GM10248 (cell line): Measurements from ENCODE around the gene OR10H3.
"Not testable (repeated sequence)": the region's sequence is repeated elsewhere in the genome, so short reads cannot be mapped to it uniquely, and the experiment has no call there.

ENCODE experiments used
- CTCF ChIA-PET: fragments of 300-600 bp; sonication (Branson Sonifier 250); formaldehyde crosslinking; extraction: SDS; loops from one replicate; lab custom pipeline; 2021; ENCODE audit warnings: antibody characterized with exemption; lab: Yijun Ruan, JAX
- POLR2A ChIA-PET: fragments of 350-650 bp; sonication (Branson Sonifier 250); formaldehyde crosslinking; extraction: SDS; loops from one replicate; lab custom pipeline; 2020; ENCODE audit warnings: antibody characterized with exemption; lab: Yijun Ruan, JAX
- DNase-seq: peaks from one replicate; pipeline ENCODE4 v3.0.0; 2012; ENCODE audit errors: extremely low spot score
- CTCF ChIP-seq: IDR thresholded peaks from 2 replicates; pipeline ENCODE4 v1.5.1; 2012; ENCODE audit warnings: mild to moderate bottlenecking, low read depth; ENCODE audit errors: extremely low read depth, missing control alignments, control extremely low read depth

OR10H3 gene

GRCh38 chr19:15733895-15734294 lies 3.9 kb upstream of the OR10H3 start:
- ChIA-PET CTCF (no interaction called here), POLR2A (no interaction called here)
- TF ChIP-seq CTCF, result no peak
- DNase-seq, result no peak

GRCh38 chr19:15740785-15741184 lies 3.0 kb downstream of the OR10H3 start:
- DNase-seq, result no peak
- ChIA-PET CTCF (no interaction called here), POLR2A (no interaction called here)
- TF ChIP-seq CTCF, result no peak

DNA sequence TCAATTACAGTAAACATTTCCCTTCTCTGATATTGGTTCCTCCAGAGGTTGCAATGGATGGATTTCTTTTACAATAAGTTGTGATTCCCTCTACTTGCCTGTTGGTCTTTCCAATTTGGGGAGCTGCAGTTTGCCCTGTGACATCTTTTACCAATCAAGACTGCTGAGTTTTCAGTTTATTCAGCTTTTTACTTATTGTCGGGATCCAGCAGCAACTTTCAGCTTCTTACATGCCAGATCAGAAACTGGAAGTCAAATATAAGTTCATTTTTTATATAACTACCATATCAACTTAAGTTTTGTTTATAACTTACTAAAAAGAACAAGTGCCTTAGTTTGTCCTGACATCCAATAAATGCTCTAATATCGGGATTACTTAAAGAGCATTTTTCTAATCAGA lies 10.5 kb downstream of the OR10H3 start:
- CTCF ChIA-PET, result no interaction called here
- TF ChIP-seq CTCF, result no peak
- no peak for DNase-seq
- POLR2A ChIA-PET, result no interaction called here

- no peak for DNase-seq
- TF ChIP-seq CTCF, result no peak
- ChIA-PET POLR2A (no interaction called here), CTCF (no interaction called here)
Observed at GRCh38 chr19:15758379-15758778, 20.6 kb downstream of the OR10H3 start.

DNA sequence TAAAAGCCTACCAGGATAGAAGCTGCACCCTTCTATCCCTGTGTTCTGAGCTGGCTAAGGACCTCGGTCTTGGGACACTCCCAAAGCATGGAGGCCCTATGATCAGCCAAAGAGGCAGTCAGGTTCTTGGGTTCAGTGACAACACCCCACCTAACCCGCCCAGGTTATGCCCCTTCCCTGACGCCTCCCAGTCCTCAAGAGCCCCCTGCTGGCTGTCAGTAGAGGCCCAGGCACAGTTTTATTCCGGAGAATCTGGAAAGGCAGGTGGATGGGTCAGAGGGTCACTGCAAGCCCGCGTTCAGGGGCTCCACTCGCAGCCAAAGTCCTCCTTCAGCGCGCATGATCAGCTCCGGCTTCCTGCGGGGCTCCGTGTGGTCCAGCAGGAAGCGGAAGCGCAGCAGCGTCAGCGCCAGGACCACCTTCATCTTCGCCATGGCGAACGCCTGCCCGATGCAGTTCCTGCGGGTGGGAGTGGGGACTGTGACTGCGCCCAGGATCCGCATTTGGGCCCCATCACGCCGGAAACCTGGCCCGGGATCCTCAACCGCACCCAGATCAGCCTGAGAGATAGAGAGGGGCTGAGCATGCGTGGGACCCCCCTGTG lies 22.3 kb downstream of the OR10H3 start:
- POLR2A ChIA-PET, result no interaction called here
- DNase-seq, result no peak
- CTCF ChIA-PET, result no interaction called here
- no peak for TF ChIP-seq CTCF

DNA sequence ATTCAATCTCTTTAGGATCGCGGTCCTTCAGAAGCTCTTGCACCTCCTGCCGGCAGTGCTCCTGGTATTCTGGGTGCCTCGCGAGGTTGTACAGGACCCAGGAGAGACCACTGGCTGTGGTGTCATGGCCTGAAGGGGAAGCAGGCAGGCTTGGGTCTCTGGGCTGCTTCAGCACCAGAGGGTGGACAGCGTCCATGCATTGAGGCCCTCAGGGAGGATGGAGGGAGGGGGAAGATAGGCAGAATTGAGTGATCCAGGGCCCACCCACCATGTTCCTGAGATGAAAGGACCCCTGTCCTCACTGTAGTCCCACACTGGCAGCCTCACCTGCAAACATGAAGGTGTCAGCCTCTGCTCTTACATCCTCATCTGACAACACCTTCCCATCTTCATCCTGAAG lies 31.8 kb downstream of the OR10H3 start:
- DNase-seq, result no peak
- ChIA-PET CTCF (no interaction called here), POLR2A (no interaction called here)
- TF ChIP-seq CTCF, result no peak

DNA sequence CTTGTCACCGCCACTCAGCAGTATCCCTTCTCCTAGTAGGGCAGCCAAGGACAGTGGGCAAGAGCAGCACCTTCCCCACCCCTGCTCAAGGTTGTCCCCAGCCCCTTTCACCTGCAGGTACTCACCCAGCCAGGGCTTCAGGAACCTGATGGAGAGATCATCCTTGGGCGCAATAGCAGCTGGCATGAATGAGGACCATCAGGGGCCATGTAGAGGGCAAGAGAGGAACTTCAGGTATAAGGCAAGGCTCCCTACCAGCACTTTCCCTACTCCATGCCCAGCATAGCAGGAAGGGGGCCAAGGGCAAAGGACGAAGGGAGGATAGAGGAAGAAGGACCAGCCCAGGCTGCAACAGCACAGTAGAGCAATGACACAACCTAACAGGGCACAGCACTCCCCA lies 36.4 kb downstream of the OR10H3 start:
- CTCF ChIA-PET, DNase-seq, POLR2A ChIA-PET: not testable (repeated sequence)
